HepG2 (cell line): Measurements from ENCODE around the gene FGFR3. TPM values are rescaled to one million over a fixed set of nuclear protein-coding genes. Genes with fewer than 3 reads are reported as not detected.

Experiments used
- ETV5 ChIP-seq: IDR thresholded peaks from 2 replicates; pipeline ENCODE4 v1.6.1; 2018; ENCODE audit warnings: missing biosample characterization, missing genetic modification reagents, inconsistent platforms, borderline replicate concordance
- FOXA3 ChIP-seq: IDR thresholded peaks from 2 replicates; pipeline ENCODE4 v1.6.1; 2016; ENCODE audit warnings: missing genetic modification reagents, missing compliant biosample characterization
- HNRNPL ChIP-seq: fragments of 200-400 bp; formaldehyde crosslinking; IDR thresholded peaks from 2 replicates; pipeline ENCODE4 v1.6.1; 2017; ENCODE audit warnings: mild to moderate bottlenecking, low read depth, low read length
- HOXA3 ChIP-seq: sonication (generic); formaldehyde crosslinking; IDR thresholded peaks from 2 replicates; pipeline ENCODE4 v1.5.0; 2020; ENCODE audit warnings: missing genetic modification reagents
- HOXA5 ChIP-seq: sonication (generic); formaldehyde crosslinking; IDR thresholded peaks from 2 replicates; pipeline ENCODE4 v1.4.0; 2020; ENCODE audit warnings: missing genetic modification reagents
- ISL2 ChIP-seq: sonication (generic); formaldehyde crosslinking; IDR thresholded peaks from 2 replicates; pipeline ENCODE4 v1.5.0; 2020; ENCODE audit warnings: missing genetic modification reagents
- MED1 ChIP-seq: sonication (generic); formaldehyde crosslinking; IDR thresholded peaks from 2 replicates; pipeline ENCODE4 v1.4.0; 2020; ENCODE audit warnings: missing genetic modification reagents
- NCOA2 ChIP-seq: sonication (generic); formaldehyde crosslinking; IDR thresholded peaks from 2 replicates; pipeline ENCODE4 v1.8.0; 2022; ENCODE audit warnings: inconsistent platforms
- SALL2 ChIP-seq: sonication (generic); formaldehyde crosslinking; IDR thresholded peaks from 2 replicates; pipeline ENCODE4 v1.8.1; 2023; ENCODE audit warnings: mild to moderate bottlenecking, missing genetic modification reagents, inconsistent platforms
- TAF1 ChIP-seq: sonication (generic); formaldehyde crosslinking; IDR thresholded peaks from 2 replicates; pipeline ENCODE4 v1.4.0; 2020; ENCODE audit warnings: missing genetic modification reagents
- TP53 ChIP-seq: sonication (generic); formaldehyde crosslinking; conservative IDR thresholded peaks from 2 replicates; pipeline ENCODE4 v1.4.0; 2020; ENCODE audit warnings: missing genetic modification reagents
- ZFY ChIP-seq: sonication (generic); formaldehyde crosslinking; IDR thresholded peaks from 2 replicates; pipeline ENCODE4 v1.4.0; 2020; ENCODE audit warnings: missing genetic modification reagents
- ZKSCAN8 ChIP-seq: IDR thresholded peaks from 2 replicates; pipeline ENCODE4 v1.6.1; 2016; ENCODE audit warnings: borderline replicate concordance, missing genetic modification reagents, missing compliant biosample characterization
- ZMAT3 ChIP-seq: sonication (generic); formaldehyde crosslinking; conservative IDR thresholded peaks from 2 replicates; pipeline ENCODE4 v1.7.0; 2021; ENCODE audit warnings: missing genetic modification reagents
- ZMYM3 ChIP-seq: sonication (generic); formaldehyde crosslinking; IDR thresholded peaks from 2 replicates; pipeline ENCODE4 v1.5.1; 2020; ENCODE audit warnings: mild to moderate bottlenecking, missing genetic modification reagents
- ZNF136 ChIP-seq: sonication (generic); formaldehyde crosslinking; IDR thresholded peaks from 2 replicates; pipeline ENCODE4 v1.8.1; 2022; ENCODE audit warnings: low read depth, mild to moderate bottlenecking, moderate library complexity, missing genetic modification reagents
- ZNF232 ChIP-seq: sonication (generic); formaldehyde crosslinking; IDR thresholded peaks from 2 replicates; pipeline ENCODE4 v1.4.0; 2020; ENCODE audit warnings: missing genetic modification reagents, borderline replicate concordance
- ZNF737 ChIP-seq: sonication (generic); formaldehyde crosslinking; IDR thresholded peaks from 2 replicates; pipeline ENCODE4 v1.5.0; 2020; ENCODE audit warnings: missing genetic modification reagents, mild to moderate bottlenecking, borderline replicate concordance
- ZNF788 ChIP-seq: sonication (generic); formaldehyde crosslinking; IDR thresholded peaks from 2 replicates; pipeline ENCODE4 v1.5.0; 2020; ENCODE audit warnings: mild to moderate bottlenecking, missing genetic modification reagents, borderline replicate concordance
- ZSCAN31 ChIP-seq: sonication (generic); formaldehyde crosslinking; IDR thresholded peaks from 2 replicates; pipeline ENCODE4 v1.5.0; 2020; ENCODE audit warnings: low read depth, mild to moderate bottlenecking, missing genetic modification reagents
- polyA plus RNA-seq, 8 experiments: library from polyadenylated mRNA; depleted of rRNA in 3 of 8; stranded (reverse) in 7 of 8; unstranded in 1 of 8; fragments of >200 nt; fragmentation: Illumina TruSeq in 4 of 8; extraction: Trizol in 4 of 8; gene quantifications; 2 replicates each; pipeline versions ENCODE4 v1.2.1 to v1.2.3, GENCODE V29; 2011 to 2016; ENCODE audit warnings: low read depth in 4 of 8, missing spikeins in 1 of 8, mixed read lengths in 1 of 8; ENCODE audit not compliant: insufficient read depth in 1 of 8
- total RNA-seq, 5 experiments: library from RNA; depleted of rRNA; stranded (reverse); fragments of >200 nt; fragmentation: Illumina TruSeq; extraction: Trizol; gene quantifications; 2 replicates each; pipeline ENCODE4 v1.2.3, GENCODE V29; 2016; ENCODE audit warnings: low read depth in 1 of 5
- TF ChIP-seq, protein P1 (sequence below): sonication (generic); formaldehyde crosslinking; conservative IDR thresholded peaks from 2 replicates; pipeline ENCODE4 v1.4.0; 2020; ENCODE audit warnings: mild to moderate bottlenecking, missing genetic modification reagents, moderate library complexity
- TF ChIP-seq, protein P2 (sequence below): sonication (generic); formaldehyde crosslinking; IDR thresholded peaks from 2 replicates; pipeline ENCODE4 v1.4.0; 2020; ENCODE audit warnings: mild to moderate bottlenecking, missing genetic modification reagents
- TF ChIP-seq, protein P3 (sequence below): sonication (generic); formaldehyde crosslinking; IDR thresholded peaks from 2 replicates; pipeline ENCODE4 v1.4.0; 2020; ENCODE audit warnings: mild to moderate bottlenecking, missing genetic modification reagents, borderline replicate concordance
- TF ChIP-seq, protein P4 (sequence below): sonication (generic); formaldehyde crosslinking; IDR thresholded peaks from 2 replicates; pipeline ENCODE4 v1.5.0; 2020; ENCODE audit warnings: missing genetic modification reagents

FGFR3 gene
- total and polyA plus RNA-seq, 2 of the 13 experiments (the other 11 are each of a cell fraction or from before 2014, with no cell fraction given), result 103 to 109 TPM

DNA sequence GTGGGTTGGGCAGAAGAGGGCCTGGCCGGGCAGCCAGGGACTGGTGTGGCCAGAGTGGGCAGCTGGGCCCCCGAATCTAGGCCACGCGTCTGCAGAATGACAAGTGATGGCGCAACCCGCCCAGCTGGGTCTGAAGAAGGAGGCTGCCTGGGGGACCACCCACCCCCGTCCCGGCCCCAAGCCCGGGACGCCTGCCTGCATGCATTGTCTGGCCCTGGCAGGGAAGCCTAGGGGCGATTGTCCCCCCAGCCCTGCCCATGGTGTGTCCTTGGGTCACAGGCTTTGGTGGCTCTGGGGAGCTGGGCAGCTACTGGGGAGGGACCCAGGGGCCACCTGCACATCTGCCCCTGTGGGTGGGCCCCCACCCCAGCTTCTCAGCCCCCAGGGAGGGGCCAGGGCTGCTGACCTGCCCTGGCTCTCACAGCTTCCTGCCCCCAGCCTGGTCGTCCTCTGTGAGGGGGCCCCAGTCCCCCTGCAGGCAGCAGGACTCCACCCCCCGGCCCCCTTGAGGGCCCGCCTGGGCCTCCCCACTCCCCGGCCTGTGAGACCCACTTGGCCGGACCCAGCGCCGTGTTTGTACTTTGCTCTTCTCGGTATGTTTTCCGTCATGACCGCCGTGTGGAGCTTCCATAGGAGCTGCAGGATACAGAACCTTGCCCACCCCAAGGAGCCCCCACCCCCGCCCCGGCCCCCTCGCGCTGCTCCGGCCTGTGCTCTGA, 4.9 kb downstream of the FGFR3 start (continued):
- TF ChIP-seq, protein P1, sequence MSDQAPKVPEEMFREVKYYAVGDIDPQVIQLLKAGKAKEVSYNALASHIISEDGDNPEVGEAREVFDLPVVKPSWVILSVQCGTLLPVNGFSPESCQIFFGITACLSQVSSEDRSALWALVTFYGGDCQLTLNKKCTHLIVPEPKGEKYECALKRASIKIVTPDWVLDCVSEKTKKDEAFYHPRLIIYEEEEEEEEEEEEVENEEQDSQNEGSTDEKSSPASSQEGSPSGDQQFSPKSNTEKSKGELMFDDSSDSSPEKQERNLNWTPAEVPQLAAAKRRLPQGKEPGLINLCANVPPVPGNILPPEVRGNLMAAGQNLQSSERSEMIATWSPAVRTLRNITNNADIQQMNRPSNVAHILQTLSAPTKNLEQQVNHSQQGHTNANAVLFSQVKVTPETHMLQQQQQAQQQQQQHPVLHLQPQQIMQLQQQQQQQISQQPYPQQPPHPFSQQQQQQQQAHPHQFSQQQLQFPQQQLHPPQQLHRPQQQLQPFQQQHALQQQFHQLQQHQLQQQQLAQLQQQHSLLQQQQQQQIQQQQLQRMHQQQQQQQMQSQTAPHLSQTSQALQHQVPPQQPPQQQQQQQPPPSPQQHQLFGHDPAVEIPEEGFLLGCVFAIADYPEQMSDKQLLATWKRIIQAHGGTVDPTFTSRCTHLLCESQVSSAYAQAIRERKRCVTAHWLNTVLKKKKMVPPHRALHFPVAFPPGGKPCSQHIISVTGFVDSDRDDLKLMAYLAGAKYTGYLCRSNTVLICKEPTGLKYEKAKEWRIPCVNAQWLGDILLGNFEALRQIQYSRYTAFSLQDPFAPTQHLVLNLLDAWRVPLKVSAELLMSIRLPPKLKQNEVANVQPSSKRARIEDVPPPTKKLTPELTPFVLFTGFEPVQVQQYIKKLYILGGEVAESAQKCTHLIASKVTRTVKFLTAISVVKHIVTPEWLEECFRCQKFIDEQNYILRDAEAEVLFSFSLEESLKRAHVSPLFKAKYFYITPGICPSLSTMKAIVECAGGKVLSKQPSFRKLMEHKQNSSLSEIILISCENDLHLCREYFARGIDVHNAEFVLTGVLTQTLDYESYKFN (CRISPR knock-in tag), result peak; percentile 88
- TF ChIP-seq SALL2 (0 out of 2 replicates have a peak, but pooled peaks have one; percentile 23), HOXA3 (CRISPR knock-in tag) (peak; percentile 42), ZSCAN31 (CRISPR knock-in tag) (peak; percentile 62), ZFY (CRISPR knock-in tag) (peak; percentile 43; the same call in 1 of the 2 replicates), ZNF737 (CRISPR knock-in tag) (no peak), ZMAT3 (CRISPR knock-in tag) (0 out of 2 replicates have a peak, but pooled peaks have one; percentile 38), ZMYM3 (CRISPR knock-in tag) (0 out of 2 replicates have a peak, but pooled peaks have one; percentile 15), NCOA2 (peak; percentile 39; the same call in 1 of the 2 replicates), ZNF136 (CRISPR knock-in tag) (no peak), FOXA3 (CRISPR knock-in tag) (peak; percentile 9; the same call in 1 of the 2 replicates), HOXA5 (CRISPR knock-in tag) (peak; percentile 58; the same call in 1 of the 2 replicates), ZNF788 (peak; percentile 74; the same call in 1 of the 2 replicates), ZNF232 (CRISPR knock-in tag) (peak; percentile 22; the same call in 1 of the 2 replicates), ZKSCAN8 (CRISPR knock-in tag) (0 out of 2 replicates have a peak, but pooled peaks have one; percentile 11), MED1 (CRISPR knock-in tag) (peak; percentile 29; the same call in 1 of the 2 replicates), ISL2 (CRISPR knock-in tag) (peak; percentile 55; the same call in 1 of the 2 replicates), HNRNPL (peak; percentile 91), TP53 (CRISPR knock-in tag) (0 out of 2 replicates have a peak, but pooled peaks have one; percentile 58), TAF1 (CRISPR knock-in tag) (no peak), ETV5 (CRISPR knock-in tag) (peak; percentile 55; the same call in 1 of the 2 replicates)
- TF ChIP-seq, protein P2, sequence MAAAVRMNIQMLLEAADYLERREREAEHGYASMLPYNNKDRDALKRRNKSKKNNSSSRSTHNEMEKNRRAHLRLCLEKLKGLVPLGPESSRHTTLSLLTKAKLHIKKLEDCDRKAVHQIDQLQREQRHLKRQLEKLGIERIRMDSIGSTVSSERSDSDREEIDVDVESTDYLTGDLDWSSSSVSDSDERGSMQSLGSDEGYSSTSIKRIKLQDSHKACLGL (CRISPR knock-in tag), result peak; percentile 7; the same call in 1 of the 2 replicates
- TF ChIP-seq, protein P3, sequence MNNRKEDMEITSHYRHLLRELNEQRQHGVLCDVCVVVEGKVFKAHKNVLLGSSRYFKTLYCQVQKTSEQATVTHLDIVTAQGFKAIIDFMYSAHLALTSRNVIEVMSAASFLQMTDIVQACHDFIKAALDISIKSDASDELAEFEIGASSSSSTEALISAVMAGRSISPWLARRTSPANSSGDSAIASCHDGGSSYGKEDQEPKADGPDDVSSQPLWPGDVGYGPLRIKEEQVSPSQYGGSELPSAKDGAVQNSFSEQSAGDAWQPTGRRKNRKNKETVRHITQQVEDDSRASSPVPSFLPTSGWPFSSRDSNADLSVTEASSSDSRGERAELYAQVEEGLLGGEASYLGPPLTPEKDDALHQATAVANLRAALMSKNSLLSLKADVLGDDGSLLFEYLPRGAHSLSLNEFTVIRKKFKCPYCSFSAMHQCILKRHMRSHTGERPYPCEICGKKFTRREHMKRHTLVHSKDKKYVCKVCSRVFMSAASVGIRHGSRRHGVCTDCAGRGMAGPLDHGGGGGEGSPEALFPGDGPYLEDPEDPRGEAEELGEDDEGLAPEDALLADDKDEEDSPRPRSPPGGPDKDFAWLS (CRISPR knock-in tag), result no peak
- TF ChIP-seq, protein P4, sequence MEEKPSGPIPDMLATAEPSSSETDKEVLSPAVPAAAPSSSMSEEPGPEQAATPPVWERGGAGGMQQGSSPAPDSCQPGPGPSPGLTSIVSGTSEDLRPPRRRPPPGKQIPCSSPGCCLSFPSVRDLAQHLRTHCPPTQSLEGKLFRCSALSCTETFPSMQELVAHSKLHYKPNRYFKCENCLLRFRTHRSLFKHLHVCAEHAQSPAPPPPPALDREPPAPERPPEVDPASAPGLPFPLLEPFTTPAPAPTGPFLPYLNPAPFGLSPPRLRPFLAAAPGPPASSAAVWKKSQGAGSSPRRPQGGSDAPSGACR (CRISPR knock-in tag), result peak; percentile 49; the same call in 1 of the 2 replicates
